Left renal pelvis (tissue), 4 donors: ENCODE data around the gene EGLN2. TPM values are rescaled to one million over a fixed set of nuclear protein-coding genes. Genes with fewer than 3 reads are reported as not detected.
"Not testable (repeated sequence)": the region's sequence is repeated elsewhere in the genome, so short reads cannot be mapped to it uniquely, and the experiment has no call there.

Source experiments
- DNase-seq, 4 donors: peaks; one replicate each; pipeline ENCODE4 v3.0.0-alpha.2; 2013; ENCODE audit warnings: low read depth in 4 of 4, low spot score in 3 of 4
- polyA plus RNA-seq, 4 donors: library from polyadenylated mRNA; unstranded; fragments of 120-200 nt; gene quantifications; one replicate each; pipeline ENCODE4 v1.2.1, GENCODE V29; 2013; ENCODE audit not compliant: insufficient read length in 4 of 4

EGLN2 gene
- polyA plus RNA-seq, 4 donors: 62.3 to 84.2 (median 72.5) TPM

DNA sequence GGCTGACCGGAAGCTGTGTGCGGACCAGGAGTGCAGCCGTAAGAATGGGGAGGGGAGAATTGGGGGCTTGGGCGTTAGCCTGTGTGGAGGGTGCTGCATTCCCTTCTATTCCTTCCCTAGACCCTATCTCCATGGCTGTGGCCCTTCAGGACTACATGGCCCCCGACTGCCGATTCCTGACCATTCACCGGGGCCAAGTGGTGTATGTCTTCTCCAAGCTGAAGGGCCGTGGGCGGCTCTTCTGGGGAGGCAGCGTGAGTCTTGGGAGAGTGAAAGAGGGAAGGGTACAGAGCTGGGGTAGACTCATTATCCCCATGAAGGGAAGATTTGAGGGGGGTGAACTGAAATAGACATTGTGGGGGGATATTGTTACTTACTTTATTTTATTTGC lies 23.4 kb upstream of the EGLN2 start:
- no peak for DNase-seq

DNA sequence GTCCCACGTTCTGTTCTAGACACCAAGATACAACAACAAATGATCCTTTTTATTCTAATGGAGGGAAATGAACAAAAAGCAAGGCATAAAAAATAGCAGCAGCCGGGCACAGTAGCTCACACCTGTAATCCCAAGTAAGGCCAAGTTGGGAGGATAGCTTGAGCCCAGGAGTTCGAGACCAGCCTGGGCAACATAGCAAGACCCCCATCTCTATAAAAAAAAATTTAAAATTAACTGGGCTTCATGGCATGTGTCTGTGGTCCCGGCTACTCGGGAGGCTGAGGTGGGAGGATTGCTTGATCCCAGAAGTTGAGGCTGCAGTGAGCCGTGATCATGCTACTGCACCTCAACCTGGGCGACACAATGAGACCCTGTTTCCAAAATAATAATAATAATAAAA lies 22.6 kb upstream of the EGLN2 start:
- DNase-seq: no peak

DNA sequence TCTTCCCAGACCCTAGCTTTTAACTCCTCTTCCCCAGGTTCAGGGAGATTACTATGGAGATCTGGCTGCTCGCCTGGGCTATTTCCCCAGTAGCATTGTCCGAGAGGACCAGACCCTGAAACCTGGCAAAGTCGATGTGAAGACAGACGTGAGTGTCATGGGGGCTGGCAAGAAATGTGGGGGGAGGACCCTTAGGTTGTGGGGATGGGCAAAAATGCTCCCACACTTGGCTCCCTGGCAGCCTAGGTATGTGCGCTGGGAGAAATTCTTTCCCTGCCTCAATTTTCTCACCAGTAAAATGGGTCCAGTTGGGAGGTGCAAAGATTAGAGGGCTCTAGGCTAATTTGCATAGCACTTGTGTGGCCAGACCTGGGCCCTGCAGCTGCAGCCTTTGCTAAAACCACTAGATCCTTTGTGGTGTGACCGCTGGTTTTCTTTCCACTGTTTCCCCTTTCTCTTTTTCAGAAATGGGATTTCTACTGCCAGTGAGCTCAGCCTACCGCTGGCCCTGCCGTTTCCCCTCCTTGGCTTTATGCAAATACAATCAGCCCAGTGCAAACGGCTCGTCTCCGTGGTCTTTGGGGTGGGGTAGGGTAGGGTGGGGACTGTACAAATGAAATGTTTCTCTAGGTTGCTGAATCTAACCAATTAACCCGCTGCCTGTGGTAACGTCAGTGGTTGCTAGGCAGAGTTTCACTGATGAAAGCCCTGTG lies 21.9 kb upstream of the EGLN2 start:
- DNase-seq: peak; percentile 81 to 87 (median 84)

DNA sequence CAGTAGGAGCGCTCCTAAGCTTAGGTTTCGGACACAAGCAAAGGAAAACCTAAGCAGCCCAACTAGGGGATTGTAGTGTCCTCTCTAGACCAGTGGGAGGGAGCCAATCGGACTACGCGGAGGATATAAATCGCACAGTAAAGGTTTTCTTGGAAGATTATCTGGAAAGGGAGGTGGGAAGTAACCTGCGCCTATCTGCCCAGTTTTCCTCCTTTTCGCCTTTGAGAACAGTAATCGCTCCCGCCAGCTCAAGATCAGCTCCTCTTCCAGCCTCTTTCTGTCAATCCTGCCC lies 21.4 kb upstream of the EGLN2 start:
- DNase-seq: no peak

DNA sequence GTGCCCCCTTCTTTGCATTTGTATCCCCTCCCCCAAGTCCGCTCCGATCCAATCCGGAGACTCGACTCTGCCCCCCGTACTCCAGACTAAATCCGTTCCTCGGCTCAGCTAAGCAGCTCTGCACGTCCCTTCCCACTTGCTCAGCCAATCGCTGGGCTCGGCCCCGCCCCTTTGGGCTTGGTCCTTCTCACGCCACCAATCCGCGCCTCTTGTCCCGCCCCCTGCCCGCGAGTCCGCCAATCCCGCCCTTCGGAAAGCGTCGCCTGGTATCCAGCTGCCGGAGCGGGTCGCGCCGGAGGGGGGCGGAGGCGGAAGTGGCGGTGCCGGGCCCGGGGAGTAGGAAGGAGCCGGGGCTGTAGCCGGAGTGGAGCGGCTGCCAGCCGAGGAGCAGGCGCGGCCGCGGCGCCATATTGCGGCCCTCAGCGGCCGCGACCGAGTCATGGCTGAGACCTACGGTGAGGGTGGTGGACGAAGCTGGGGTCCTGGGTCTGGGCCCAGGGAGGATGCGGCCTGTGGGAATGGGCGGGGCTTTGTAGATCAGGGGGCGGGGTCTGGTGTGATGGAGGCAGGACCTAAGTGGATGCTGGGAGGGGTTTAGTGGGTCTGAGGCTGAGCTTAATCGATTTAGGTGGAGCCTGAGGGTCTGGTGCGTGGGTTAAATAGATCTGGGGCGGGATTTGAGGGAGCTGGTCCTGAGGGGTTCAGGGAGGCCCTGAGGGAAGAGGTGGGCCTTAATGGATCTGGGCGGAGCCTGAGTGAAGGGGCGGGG lies 20.9 kb upstream of the EGLN2 start, which contains the start of gene RAB4B:
Gene RAB4B, plus strand, starts transcription at position 311 of the 769 bp plus-strand sequence. Its CDS starts 129 bp downstream, at position 440.
- peak; percentile 98 to 100 (median 99) for DNase-seq

DNA sequence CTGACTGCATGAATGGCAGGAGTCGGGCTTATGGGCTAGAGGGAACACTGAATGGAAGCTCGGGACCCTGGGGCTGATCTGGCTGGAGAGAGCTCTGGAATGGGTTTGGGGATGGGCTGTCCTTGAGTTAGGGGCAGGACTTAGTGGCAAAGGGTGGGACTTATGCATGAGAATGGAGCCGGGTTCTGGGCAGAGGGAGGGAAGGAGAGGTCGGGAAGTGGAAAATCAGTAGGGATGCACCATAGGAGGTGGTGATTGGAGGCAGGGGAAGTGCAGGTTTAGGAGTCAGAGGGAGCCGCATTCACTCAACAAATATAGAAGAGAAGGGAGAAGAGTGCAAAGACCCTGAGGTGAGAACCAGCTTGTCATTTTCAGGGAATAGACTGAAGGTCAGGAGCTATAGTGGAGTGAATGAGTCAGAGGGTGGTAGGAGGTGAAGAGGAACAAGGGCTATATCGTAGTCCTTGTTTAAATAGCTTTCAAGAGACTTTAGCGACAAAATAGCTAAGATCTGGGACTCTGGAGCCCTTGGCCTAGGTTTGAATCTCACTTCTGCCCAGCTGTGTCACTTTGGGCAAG lies 20.2 kb upstream of the EGLN2 start:
- DNase-seq: no peak

DNA sequence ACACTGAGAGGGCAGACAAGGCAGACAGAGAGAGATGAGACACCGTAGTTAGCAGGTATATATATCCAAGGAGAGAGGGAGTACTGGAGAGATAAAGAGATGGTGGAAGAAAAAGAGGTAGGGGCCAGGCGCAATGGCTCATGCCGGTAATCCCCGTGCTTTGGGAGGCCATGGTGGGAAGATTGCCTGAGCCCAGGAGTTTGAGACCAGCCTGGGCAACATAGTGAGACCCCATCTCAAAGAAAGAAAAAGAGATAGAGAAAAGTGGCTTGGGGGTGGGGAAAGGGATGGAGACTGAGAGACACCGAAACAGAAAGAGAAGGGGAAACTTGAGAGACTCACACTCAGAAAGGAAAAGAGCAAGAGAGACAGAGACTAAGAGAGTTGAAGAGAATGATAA lies 18.4 kb upstream of the EGLN2 start:
- no peak for DNase-seq

DNA sequence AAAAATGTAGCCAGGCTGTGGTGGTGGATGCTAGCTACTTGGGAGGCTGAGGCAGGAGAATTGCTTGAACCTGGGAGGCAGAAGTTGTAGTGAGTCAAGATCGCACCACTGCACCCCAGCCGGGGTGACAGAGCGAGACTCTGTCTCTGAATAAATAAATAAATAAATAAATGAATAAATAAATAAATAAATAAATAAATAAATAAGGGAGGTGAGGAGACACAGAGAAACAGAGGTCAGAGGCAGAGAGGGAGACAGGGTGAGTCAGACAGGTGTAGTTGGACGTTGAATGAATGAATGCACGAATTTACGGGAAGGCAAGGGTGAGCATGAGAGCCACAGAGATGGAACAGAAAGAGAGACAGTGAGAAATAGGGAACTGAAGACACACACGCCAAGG lies 17.9 kb upstream of the EGLN2 start:
- DNase-seq: no peak

DNA sequence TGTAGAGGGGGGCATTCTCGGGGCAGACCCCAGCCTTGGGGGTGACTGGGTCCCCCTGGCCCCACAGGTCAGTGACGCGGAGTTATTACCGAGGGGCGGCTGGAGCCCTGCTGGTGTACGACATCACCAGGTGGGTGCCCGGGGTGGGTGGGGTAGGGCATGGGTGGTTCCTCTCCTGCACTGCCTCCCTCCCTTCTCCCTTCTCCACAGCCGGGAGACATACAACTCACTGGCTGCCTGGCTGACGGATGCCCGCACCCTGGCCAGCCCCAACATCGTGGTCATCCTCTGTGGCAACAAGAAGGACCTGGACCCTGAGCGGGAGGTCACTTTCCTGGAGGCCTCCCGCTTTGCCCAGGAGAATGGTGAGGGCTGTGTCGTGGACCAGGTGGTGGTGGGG lies 15.3 kb upstream of the EGLN2 start:
- DNase-seq: no peak

DNA sequence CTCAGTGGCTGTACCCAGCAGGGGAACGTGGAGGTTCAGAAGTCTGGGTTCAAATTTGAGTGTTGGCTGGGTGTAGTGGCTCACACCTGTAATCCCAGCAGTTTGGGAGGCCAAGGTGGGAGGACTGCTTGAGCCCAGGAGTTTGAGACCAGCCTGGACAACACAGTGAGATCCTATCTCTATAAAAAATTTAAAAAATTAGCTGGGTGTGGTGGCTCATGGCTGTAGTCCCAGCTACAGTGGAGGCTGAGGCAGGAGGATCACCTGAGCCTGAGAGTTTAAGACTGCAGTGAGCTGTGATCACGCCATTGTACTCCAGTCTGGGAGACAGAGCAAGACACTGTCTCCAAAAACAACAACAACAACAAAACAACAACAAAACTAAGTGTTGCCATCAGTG lies 14.8 kb upstream of the EGLN2 start:
- not testable (repeated sequence) for DNase-seq

DNA sequence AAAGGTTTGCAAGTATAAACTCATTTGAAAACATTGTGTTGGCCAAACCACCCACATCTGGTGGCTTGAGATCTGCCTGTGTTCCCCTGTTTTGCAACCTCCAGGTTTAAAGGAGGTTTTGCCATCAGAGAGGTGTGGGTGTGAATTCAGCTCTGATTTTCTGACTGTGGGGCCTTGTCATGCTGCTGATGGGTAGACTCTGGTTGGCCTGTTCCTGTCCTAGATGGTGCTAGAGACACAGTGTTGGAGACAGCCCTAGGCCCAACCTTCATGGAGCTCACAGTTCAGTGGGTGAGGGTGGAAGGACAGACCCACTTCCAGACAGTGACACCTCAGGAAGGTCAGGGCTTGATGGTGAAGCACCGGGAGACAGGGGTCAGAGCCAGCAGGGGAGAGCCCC lies 13.5 kb upstream of the EGLN2 start:
- DNase-seq: no peak

DNA sequence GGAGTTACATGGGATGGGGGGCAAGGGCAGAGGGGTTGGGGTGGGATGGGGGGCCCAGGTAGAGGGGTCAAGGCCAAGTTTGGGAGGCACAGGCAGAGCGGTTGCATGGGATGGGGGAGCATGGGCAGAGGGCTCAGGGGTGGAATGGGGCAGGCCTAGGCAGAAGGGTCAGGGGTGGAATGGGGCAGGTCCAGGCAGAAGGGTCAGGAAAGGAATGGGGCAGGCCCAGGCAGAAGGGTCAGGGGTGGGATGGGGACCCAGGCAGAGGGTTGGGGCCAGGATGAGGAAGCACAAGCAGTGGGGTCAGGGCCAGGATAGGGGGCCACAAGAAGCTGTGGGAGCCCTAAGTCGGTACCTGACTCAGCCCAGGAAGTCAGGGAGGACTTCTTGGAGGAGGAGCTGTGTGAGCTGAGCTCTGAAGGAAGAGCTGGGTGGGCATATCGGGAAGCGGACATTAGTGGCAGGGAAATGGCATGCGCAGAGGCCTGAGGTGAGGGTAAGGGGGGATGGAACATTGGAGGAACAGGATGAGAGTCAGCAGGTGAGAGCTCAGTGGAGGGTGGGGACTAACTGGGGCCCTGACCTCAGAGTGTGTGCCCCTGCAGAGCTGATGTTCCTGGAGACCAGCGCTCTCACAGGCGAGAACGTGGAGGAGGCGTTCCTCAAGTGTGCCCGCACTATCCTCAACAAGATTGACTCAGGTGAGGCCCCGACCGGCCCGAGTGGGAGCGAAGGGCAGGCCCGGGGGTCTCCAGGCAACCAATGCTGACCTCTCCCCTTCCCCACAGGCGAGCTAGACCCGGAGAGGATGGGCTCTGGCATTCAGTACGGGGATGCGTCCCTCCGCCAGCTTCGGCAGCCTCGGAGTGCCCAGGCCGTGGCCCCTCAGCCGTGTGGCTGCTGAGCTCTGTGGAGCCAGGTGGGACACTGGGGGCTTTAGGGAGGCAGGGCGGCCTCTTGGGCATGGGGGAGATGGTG lies 12.6 kb upstream of the EGLN2 start:
- DNase-seq: no peak

DNA sequence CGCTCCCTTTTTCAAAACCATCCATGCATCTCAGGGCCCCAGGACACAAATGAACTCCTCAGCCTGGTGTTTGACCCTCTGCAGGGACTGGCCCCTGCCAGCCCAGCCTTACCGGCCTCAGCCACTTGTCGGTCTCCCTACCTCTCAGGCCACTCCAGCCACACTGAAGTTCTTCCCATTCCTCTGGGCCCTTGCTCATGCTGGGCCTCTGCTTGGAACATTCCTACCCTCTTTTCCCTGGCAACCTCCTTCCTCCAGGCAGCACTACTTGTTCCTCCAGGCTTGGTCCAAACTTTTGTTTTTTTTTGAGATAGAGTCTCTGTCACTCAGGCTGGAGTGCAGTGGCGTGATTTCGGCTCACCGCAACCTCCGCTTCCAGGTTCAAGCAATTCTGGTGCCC lies 7.6 kb upstream of the EGLN2 start:
- DNase-seq: no peak

DNA sequence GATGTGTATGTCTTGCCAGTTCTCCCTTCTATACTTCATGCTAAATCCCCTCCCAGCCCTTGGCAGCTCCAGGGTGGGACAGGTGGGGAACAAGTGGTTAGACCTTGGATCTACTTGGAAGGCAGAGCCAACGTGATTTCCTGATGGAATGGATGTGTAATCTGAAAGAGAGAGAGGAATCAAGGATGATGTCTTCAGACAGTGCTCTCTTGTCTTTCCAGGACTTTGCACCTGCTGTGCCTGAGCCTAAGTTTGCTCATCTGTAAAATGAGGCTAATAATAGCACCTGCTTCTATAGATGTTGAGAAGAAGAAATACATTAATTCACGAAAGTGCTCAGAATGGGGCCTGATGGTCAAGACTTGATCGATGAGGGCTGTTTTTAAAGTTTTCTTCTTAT lies 7.0 kb upstream of the EGLN2 start:
- DNase-seq: no peak

DNA sequence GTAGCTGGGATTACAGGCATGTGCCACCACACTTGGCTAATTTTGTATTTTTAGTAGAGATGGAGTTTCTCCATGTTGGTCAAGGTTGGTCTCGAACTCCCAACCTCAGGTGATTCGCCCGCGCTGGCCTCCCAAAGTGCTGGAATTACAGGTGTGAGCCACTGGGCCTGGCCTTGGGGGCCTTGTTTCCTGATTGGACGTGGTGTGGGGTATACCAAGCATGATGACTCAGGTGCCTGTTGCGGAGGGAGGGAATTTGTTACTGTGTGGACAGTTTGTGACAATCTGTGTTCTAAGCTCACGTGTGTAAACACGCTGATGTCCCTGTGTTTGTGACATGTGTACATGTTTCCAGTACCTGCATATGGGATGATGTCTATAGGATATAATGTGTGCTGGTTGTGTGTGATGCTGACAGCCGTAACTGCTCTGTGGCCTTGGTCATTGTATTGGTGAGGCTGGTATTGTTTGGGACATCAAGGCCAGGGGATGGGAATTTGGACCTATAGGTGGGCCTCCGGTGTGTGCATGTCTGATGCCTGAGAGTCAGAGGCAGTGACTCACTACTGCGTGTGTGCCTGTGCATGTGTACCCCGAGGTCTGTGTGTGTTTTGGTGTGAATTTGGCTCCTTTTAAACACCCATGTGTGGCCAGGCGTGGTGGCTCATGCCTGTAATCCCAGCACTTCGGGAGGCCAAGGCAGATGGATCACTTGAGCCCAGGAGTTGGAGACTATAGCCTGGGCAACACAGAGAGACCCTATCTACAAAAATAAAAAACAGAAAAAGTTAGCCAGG lies 1.6 kb upstream of the EGLN2 start:
- DNase-seq: no peak

DNA sequence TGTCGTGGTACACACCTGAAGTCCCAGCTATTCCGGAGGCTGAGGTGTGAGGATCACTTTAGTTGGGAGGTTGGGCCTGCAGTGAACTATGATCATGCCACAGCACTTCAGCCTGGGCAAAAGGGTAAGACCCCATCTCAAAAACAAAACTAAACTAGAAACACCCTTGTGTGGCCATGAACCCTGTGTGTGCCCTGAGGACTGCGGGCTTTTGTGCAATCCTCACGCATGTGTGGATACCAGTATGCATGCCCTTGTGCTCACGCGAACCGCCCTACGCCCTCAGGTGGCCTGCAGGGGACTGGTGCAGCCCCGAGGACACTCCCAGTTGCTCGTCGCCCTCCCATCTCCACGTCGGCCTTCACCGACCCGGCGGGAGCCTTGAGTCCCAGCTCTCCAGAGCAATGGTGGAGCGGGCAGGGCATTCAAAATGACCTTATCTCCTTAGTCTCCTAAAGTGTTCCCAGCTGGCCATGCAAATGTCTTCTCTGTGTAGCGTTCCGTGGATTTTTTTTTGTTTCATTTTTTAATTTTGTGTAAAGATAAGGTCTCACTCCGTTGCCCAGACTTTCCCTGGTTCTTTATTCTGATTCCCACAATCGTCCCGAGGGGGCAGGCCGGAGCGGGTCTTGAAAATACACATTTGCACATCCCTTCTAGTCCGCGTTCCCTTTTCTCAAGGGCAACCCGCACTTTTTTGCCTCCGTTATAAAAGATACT lies 868 bp upstream of the EGLN2 start:
- DNase-seq: no peak

DNA sequence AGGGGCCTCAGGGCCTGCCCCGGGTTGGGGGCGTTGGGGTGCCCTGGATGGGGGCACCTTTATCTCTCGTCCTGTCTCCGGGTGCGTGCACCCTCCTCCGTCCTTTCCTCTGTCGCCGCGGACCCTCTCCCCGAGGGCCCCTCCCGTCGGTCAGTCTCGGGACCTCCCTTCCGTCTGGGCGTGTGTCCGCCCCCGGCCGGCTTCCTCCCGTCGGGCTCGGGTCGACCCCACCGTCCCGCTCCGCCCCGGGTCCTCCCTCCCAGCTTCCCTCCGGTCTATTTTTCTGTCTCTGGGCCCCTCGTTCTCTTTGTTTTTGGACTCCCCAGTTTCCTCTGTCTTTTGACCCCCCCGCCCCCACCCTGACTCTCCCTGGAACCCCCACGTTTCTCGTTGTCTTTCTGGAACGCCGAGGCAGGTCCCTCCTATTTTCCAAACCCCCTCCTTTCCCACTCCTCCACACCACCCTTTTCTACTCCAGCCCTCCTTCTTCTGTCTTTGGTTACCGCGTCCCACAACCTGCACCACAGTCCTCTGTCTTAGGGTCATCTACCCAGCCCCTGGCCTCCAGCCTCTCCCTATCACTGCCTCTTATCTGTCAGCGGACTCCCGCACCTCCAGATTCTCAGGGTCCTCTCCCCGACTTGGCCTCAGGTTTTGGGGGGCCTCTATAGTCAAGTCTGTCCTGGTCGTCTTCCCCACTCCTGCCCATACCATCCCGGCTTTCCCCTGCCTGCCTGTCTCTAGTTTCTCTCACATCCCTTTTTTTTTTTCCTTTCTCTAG lies 757 bp downstream of the EGLN2 start:
- DNase-seq: no peak

DNA sequence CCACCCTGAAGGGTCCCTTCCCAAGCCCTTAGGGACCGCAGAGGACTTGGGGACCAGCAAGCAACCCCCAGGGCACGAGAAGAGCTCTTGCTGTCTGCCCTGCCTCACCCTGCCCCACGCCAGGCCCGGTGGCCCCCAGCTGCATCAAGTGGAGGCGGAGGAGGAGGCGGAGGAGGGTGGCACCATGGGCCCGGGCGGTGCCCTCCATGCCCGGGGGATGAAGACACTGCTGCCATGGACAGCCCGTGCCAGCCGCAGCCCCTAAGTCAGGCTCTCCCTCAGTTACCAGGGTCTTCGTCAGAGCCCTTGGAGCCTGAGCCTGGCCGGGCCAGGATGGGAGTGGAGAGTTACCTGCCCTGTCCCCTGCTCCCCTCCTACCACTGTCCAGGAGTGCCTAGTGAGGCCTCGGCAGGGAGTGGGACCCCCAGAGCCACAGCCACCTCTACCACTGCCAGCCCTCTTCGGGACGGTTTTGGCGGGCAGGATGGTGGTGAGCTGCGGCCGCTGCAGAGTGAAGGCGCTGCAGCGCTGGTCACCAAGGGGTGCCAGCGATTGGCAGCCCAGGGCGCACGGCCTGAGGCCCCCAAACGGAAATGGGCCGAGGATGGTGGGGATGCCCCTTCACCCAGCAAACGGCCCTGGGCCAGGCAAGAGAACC lies 1.5 kb downstream of the EGLN2 start:
- no peak for DNase-seq
